Measurements from ENCODE around the gene DLG5. TPM values are rescaled to one million over a fixed set of nuclear protein-coding genes. Genes with fewer than 3 reads are reported as not detected.

Gene DLG5
- total RNA-seq, 1 donor from 2014 or later: 45.3 TPM

DNA sequence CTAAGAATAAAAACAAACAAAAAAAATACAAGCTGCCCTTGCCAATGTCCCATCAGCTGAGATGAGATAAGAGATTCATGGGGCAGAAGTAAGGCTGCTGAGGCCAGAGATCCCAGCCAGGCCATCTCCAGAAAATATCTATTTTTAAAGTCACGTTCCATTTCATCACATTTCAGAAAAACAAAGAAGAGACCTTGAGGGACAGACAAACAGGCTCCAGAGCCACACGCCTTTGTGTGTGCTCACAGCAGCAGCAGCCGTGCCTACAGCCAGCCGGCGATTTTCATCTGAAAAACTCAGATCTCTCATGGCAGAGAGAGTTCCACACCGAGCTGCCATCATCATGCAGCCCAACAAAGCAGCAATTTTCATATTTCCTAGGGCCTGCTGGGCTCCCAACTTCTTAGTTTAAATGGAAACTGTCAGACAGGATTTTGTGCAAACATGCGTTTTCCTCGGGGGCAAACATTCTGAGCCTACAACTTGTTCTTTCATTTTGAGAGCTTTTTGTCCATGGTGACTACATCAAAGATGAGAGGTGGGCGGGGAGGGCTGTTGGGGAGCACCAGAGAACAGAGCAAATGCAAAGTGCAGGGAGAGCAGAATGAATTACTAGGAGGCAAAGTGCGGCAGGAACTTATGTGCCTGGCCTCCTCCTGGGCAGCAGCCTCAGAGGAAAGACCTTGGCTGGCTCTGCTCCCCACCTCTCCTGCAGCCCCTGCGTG is 38.8 kb downstream of the DLG5 start:
- FAIRE-seq (no peak), DNase-seq (ENCODE audit: low read depth) (no peak)
- no peak overlapping the region for H3K4me3 ChIP-seq (ENCODE audit: low read depth, low read length)
- H3K27me3 ChIP-seq (ENCODE audit: control insufficient read depth, insufficient read depth, low read length): no peaks in the 10 kb centered on the region
- no peaks in the 10 kb centered on the region for H3K36me3 ChIP-seq (ENCODE audit: control insufficient read depth, insufficient read depth, low read length)
- TF ChIP-seq, protein P1, sequence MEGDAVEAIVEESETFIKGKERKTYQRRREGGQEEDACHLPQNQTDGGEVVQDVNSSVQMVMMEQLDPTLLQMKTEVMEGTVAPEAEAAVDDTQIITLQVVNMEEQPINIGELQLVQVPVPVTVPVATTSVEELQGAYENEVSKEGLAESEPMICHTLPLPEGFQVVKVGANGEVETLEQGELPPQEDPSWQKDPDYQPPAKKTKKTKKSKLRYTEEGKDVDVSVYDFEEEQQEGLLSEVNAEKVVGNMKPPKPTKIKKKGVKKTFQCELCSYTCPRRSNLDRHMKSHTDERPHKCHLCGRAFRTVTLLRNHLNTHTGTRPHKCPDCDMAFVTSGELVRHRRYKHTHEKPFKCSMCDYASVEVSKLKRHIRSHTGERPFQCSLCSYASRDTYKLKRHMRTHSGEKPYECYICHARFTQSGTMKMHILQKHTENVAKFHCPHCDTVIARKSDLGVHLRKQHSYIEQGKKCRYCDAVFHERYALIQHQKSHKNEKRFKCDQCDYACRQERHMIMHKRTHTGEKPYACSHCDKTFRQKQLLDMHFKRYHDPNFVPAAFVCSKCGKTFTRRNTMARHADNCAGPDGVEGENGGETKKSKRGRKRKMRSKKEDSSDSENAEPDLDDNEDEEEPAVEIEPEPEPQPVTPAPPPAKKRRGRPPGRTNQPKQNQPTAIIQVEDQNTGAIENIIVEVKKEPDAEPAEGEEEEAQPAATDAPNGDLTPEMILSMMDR (IDR thresholded peaks at IDR 0.05; ENCODE audit: insufficient read depth, low read length, severe bottlenecking): no peak

DNA sequence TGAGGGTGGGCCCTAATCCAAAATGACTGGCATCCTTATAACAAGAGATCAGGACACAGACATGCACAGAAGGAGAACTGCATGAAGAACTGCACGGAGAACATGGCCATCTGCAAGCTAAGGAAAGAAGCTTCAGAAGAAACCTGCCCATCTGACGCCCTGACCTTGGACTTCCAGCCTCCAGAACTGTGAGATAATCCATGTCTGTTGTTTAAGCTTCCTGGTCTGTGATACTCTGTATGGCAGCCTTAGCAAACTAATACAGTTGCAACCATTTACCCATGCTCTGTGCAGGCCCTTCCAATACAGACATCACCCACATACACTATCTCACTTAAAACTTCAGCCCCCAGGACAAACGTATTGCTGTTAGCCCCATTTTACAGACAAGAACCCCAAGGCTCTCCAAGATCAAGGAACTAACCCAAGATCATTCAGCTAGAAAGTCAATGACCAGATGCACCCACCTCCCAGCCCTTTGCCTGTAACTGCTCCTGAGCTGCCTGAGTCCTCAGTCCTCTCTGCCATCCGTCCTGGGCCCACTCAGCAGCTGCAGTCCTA is 39.7 kb downstream of the DLG5 start:
- no peak for DNase-seq (ENCODE audit: low read depth)
- TF ChIP-seq, protein P1 (IDR thresholded peaks at IDR 0.05; ENCODE audit: insufficient read depth, low read length, severe bottlenecking): no peak
- Histone ChIP-seq H3K27me3 (ENCODE audit: control insufficient read depth, insufficient read depth, low read length) (no peaks in the 10 kb centered on the region), H3K4me3 (ENCODE audit: low read depth, low read length) (no peak overlapping the region), H3K36me3 (ENCODE audit: control insufficient read depth, insufficient read depth, low read length) (no peaks in the 10 kb centered on the region)
- FAIRE-seq: no peak

DNA sequence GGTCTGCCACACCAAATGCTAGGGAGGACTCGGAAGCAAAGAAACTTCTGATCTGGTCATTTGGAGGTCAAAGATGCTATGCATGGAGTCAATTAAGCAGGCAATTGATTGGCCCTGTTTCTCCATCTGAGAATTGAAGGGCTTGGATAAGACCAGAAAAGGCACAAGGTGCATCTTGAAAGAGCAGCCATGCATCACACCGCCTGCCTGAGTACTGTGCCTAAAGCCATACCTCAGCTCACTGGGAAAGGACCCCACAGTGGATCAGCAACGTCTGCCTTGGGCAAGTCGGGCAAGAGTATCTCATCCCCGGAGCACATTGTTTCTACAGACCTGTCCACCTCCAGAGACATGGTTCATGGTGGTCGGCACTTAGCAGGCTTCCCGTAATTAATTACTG is 42.4 kb downstream of the DLG5 start:
- TF ChIP-seq, protein P1 (IDR thresholded peaks at IDR 0.05; ENCODE audit: insufficient read depth, low read length, severe bottlenecking): no peak
- DNase-seq (ENCODE audit: low read depth) (no peak), FAIRE-seq (no peak)
- Histone ChIP-seq H3K36me3 (ENCODE audit: control insufficient read depth, insufficient read depth, low read length) (no peaks in the 10 kb centered on the region), H3K4me3 (ENCODE audit: low read depth, low read length) (no peak overlapping the region), H3K27me3 (ENCODE audit: control insufficient read depth, insufficient read depth, low read length) (no peaks in the 10 kb centered on the region)

DNA sequence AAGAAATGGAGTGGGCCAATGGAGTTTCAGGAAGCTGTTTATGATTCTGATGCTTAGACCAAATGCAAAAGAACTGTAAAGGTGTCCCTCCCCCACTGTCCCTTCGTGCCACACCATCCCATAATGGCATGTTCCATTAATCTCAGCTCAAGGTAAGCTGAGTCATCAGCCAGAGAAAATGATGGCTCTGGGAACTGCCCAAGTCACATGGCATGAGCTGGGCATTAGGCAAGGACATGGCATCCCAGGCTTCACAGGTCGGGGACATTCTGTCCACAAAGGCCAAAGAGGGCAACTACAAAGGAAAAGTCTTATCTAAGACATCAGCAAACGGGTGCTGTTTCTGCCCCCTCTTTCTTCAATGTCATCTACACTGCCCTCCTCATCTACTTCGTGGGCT is 44.9 kb downstream of the DLG5 start:
- Histone ChIP-seq H3K27me3 (ENCODE audit: control insufficient read depth, insufficient read depth, low read length) (no peaks in the 10 kb centered on the region), H3K36me3 (ENCODE audit: control insufficient read depth, insufficient read depth, low read length) (no peaks in the 10 kb centered on the region), H3K4me3 (ENCODE audit: low read depth, low read length) (no peak overlapping the region)
- TF ChIP-seq, protein P1 (IDR thresholded peaks at IDR 0.05; ENCODE audit: insufficient read depth, low read length, severe bottlenecking): no peak
- DNase-seq (ENCODE audit: low read depth): no peak
- no peak for FAIRE-seq

DNA sequence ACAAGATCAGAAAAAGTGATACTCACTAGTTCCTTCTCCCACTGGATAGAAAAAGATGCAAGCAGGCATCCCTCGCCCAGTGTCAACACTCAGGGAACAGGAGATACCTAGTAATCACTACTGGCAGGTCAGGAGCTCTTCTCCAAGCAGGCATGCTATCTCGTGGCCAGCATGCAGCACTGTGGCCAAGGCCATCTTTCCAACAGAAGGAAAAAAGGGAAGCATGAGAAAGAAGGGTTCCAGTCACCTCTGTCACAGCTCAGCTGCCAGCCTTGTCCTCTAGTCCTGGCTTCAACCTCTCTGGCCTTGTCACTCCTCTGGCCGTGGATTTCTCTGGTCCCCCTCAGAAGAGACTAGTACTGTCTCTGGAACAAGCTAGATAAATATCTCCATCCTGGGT is 45.3 kb downstream of the DLG5 start:
- no peak for DNase-seq (ENCODE audit: low read depth)
- FAIRE-seq: no peak
- Histone ChIP-seq H3K4me3 (ENCODE audit: low read depth, low read length) (no peak overlapping the region), H3K27me3 (ENCODE audit: control insufficient read depth, insufficient read depth, low read length) (no peaks in the 10 kb centered on the region), H3K36me3 (ENCODE audit: control insufficient read depth, insufficient read depth, low read length) (no peaks in the 10 kb centered on the region)
- TF ChIP-seq, protein P1 (IDR thresholded peaks at IDR 0.05; ENCODE audit: insufficient read depth, low read length, severe bottlenecking): no peak
